ENCODE data around the gene EIF4G1.

Gene EIF4G1

GRCh38 chr3:184306341-184306972 lies 7.9 kb upstream of the EIF4G1 start:
- Histone ChIP-seq H3K27ac (ENCODE audit: insufficient read depth, low read depth, low read length, poor library complexity, severe bottlenecking) (no peak overlapping the region), H3K4me1 (ENCODE audit: control insufficient read depth, insufficient read depth, low read length) (no peaks in the 10 kb centered on the region), H3K4me3 (ENCODE audit: insufficient read depth, low read depth, low read length) (no peak overlapping the region), H3K9me3 (ENCODE audit: control insufficient read depth, low read length) (no peaks in the 10 kb centered on the region), H3K27me3 (ENCODE audit: control insufficient read depth, insufficient read depth, low read length, poor library complexity, severe bottlenecking) (no peaks in the 10 kb centered on the region), H3K36me3 (ENCODE audit: control insufficient read depth, insufficient read depth, low read length) (peaks cover 74% of the 10 kb centered on the region)
- WGBS, 2 experiments: 95 to 96% methylated on average over 4 of the region's 4 CpGs

GRCh38 chr3:184307915-184308314 lies 6.5 kb upstream of the EIF4G1 start:
- 95 to 98% methylated on average over 9 of the region's 9 CpGs for WGBS, 2 experiments
- H3K27me3 ChIP-seq (ENCODE audit: control insufficient read depth, insufficient read depth, low read length, poor library complexity, severe bottlenecking): no peaks in the 10 kb centered on the region
- H3K36me3 ChIP-seq (ENCODE audit: control insufficient read depth, insufficient read depth, low read length): peaks cover 59% of the 10 kb centered on the region
- no peak overlapping the region for H3K27ac ChIP-seq (ENCODE audit: insufficient read depth, low read depth, low read length, poor library complexity, severe bottlenecking)
- H3K4me3 ChIP-seq (ENCODE audit: insufficient read depth, low read depth, low read length): no peak overlapping the region
- no peaks in the 10 kb centered on the region for H3K4me1 ChIP-seq (ENCODE audit: control insufficient read depth, insufficient read depth, low read length)
- no peaks in the 10 kb centered on the region for H3K9me3 ChIP-seq (ENCODE audit: control insufficient read depth, low read length)

GRCh38 chr3:184308744-184309143 lies 5.7 kb upstream of the EIF4G1 start:
- Histone ChIP-seq H3K9me3 (ENCODE audit: control insufficient read depth, low read length) (no peaks in the 10 kb centered on the region), H3K27ac (ENCODE audit: insufficient read depth, low read depth, low read length, poor library complexity, severe bottlenecking) (no peak overlapping the region), H3K4me3 (ENCODE audit: insufficient read depth, low read depth, low read length) (no peak overlapping the region), H3K4me1 (ENCODE audit: control insufficient read depth, insufficient read depth, low read length) (no peaks in the 10 kb centered on the region), H3K27me3 (ENCODE audit: control insufficient read depth, insufficient read depth, low read length, poor library complexity, severe bottlenecking) (no peaks in the 10 kb centered on the region), H3K36me3 (ENCODE audit: control insufficient read depth, insufficient read depth, low read length) (peaks cover 51% of the 10 kb centered on the region)
- WGBS, 2 experiments: 96 to 97% methylated on average over 7 of the region's 7 CpGs

- Histone ChIP-seq H3K27ac (ENCODE audit: insufficient read depth, low read depth, low read length, poor library complexity, severe bottlenecking) (no peak overlapping the region), H3K27me3 (ENCODE audit: control insufficient read depth, insufficient read depth, low read length, poor library complexity, severe bottlenecking) (no peaks in the 10 kb centered on the region), H3K4me3 (ENCODE audit: insufficient read depth, low read depth, low read length) (no peak overlapping the region), H3K4me1 (ENCODE audit: control insufficient read depth, insufficient read depth, low read length) (no peaks in the 10 kb centered on the region), H3K9me3 (ENCODE audit: control insufficient read depth, low read length) (no peaks in the 10 kb centered on the region), H3K36me3 (ENCODE audit: control insufficient read depth, insufficient read depth, low read length) (peaks cover 24% of the 10 kb centered on the region)
These were observed 2.8 kb upstream of the EIF4G1 start for GRCh38 chr3:184311633-184312032.

- no peaks in the 10 kb centered on the region for H3K27me3 ChIP-seq (ENCODE audit: control insufficient read depth, insufficient read depth, low read length, poor library complexity, severe bottlenecking)
- peaks cover 5% of the 10 kb centered on the region for H3K36me3 ChIP-seq (ENCODE audit: control insufficient read depth, insufficient read depth, low read length)
- H3K27ac ChIP-seq (ENCODE audit: insufficient read depth, low read depth, low read length, poor library complexity, severe bottlenecking): peak overlapping the region; percentile 70
- H3K4me3 ChIP-seq (ENCODE audit: insufficient read depth, low read depth, low read length): peak overlapping the region; percentile 91
- H3K9me3 ChIP-seq (ENCODE audit: control insufficient read depth, low read length): no peaks in the 10 kb centered on the region
- H3K4me1 ChIP-seq (ENCODE audit: control insufficient read depth, insufficient read depth, low read length): no peaks in the 10 kb centered on the region
- 0 to 1% methylated on average over 89 of the region's 89 CpGs for WGBS, 2 experiments
These were observed 515 bp downstream of the EIF4G1 start for GRCh38 chr3:184314700-184315542.

GRCh38 chr3:184315543-184315867 lies 1.1 kb downstream of the EIF4G1 start:
- H3K36me3 ChIP-seq (ENCODE audit: control insufficient read depth, insufficient read depth, low read length): peaks cover 10% of the 10 kb centered on the region
- H3K9me3 ChIP-seq (ENCODE audit: control insufficient read depth, low read length): no peaks in the 10 kb centered on the region
- H3K4me3 ChIP-seq (ENCODE audit: insufficient read depth, low read depth, low read length): peak overlapping the region; percentile 91
- 3 to 13% methylated on average over 4 to 6 of the region's 6 CpGs for WGBS, 2 experiments
- H3K27me3 ChIP-seq (ENCODE audit: control insufficient read depth, insufficient read depth, low read length, poor library complexity, severe bottlenecking): no peaks in the 10 kb centered on the region
- no peaks in the 10 kb centered on the region for H3K4me1 ChIP-seq (ENCODE audit: control insufficient read depth, insufficient read depth, low read length)
- peak overlapping the region; percentile 70 for H3K27ac ChIP-seq (ENCODE audit: insufficient read depth, low read depth, low read length, poor library complexity, severe bottlenecking)

GRCh38 chr3:184315871-184316661 lies 1.7 kb downstream of the EIF4G1 start:
- H3K4me1 ChIP-seq (ENCODE audit: control insufficient read depth, insufficient read depth, low read length): no peaks in the 10 kb centered on the region
- no peaks in the 10 kb centered on the region for H3K27me3 ChIP-seq (ENCODE audit: control insufficient read depth, insufficient read depth, low read length, poor library complexity, severe bottlenecking)
- 60 to 61% methylated on average over 16 of the region's 16 CpGs for WGBS, 2 experiments
- no peaks in the 10 kb centered on the region for H3K9me3 ChIP-seq (ENCODE audit: control insufficient read depth, low read length)
- H3K27ac ChIP-seq (ENCODE audit: insufficient read depth, low read depth, low read length, poor library complexity, severe bottlenecking): no peak overlapping the region
- peak overlapping the region; percentile 91 for H3K4me3 ChIP-seq (ENCODE audit: insufficient read depth, low read depth, low read length)
- peaks cover 16% of the 10 kb centered on the region for H3K36me3 ChIP-seq (ENCODE audit: control insufficient read depth, insufficient read depth, low read length)

GRCh38 chr3:184316792-184317191 lies 2.4 kb downstream of the EIF4G1 start:
- Histone ChIP-seq H3K9me3 (ENCODE audit: control insufficient read depth, low read length) (no peaks in the 10 kb centered on the region), H3K4me3 (ENCODE audit: insufficient read depth, low read depth, low read length) (no peak overlapping the region), H3K36me3 (ENCODE audit: control insufficient read depth, insufficient read depth, low read length) (peaks cover 23% of the 10 kb centered on the region), H3K27me3 (ENCODE audit: control insufficient read depth, insufficient read depth, low read length, poor library complexity, severe bottlenecking) (no peaks in the 10 kb centered on the region), H3K4me1 (ENCODE audit: control insufficient read depth, insufficient read depth, low read length) (no peaks in the 10 kb centered on the region), H3K27ac (ENCODE audit: insufficient read depth, low read depth, low read length, poor library complexity, severe bottlenecking) (no peak overlapping the region)
- WGBS, 2 experiments: 94 to 96% methylated on average over 7 of the region's 7 CpGs

- Histone ChIP-seq H3K27ac (ENCODE audit: insufficient read depth, low read depth, low read length, poor library complexity, severe bottlenecking) (no peak overlapping the region), H3K9me3 (ENCODE audit: control insufficient read depth, low read length) (no peaks in the 10 kb centered on the region), H3K36me3 (ENCODE audit: control insufficient read depth, insufficient read depth, low read length) (peaks cover 27% of the 10 kb centered on the region), H3K27me3 (ENCODE audit: control insufficient read depth, insufficient read depth, low read length, poor library complexity, severe bottlenecking) (no peaks in the 10 kb centered on the region), H3K4me1 (ENCODE audit: control insufficient read depth, insufficient read depth, low read length) (no peaks in the 10 kb centered on the region), H3K4me3 (ENCODE audit: insufficient read depth, low read depth, low read length) (no peak overlapping the region)
- WGBS, 2 experiments: 90 to 95% methylated on average over 5 of the region's 5 CpGs
These were observed 2.8 kb downstream of the EIF4G1 start for GRCh38 chr3:184317201-184317600.

GRCh38 chr3:184320104-184320445 lies 5.7 kb downstream of the EIF4G1 start:
- Histone ChIP-seq H3K36me3 (ENCODE audit: control insufficient read depth, insufficient read depth, low read length) (peaks cover 54% of the 10 kb centered on the region), H3K4me3 (ENCODE audit: insufficient read depth, low read depth, low read length) (no peak overlapping the region), H3K9me3 (ENCODE audit: control insufficient read depth, low read length) (no peaks in the 10 kb centered on the region), H3K27me3 (ENCODE audit: control insufficient read depth, insufficient read depth, low read length, poor library complexity, severe bottlenecking) (no peaks in the 10 kb centered on the region), H3K27ac (ENCODE audit: insufficient read depth, low read depth, low read length, poor library complexity, severe bottlenecking) (no peak overlapping the region), H3K4me1 (ENCODE audit: control insufficient read depth, insufficient read depth, low read length) (no peaks in the 10 kb centered on the region)
- WGBS, 2 experiments: 91 to 94% methylated on average over 4 of the region's 4 CpGs

Data from ectodermal cell (in vitro differentiated cells).